Measurements from ENCODE around the gene LRG1. TPM values are rescaled to one million over a fixed set of nuclear protein-coding genes. Genes with fewer than 3 reads are reported as not detected.

LRG1 gene
- total and polyA plus RNA-seq, 7 donors = 0.36 to 21.0 (median 2.4) TPM; not detected in 1

DNA sequence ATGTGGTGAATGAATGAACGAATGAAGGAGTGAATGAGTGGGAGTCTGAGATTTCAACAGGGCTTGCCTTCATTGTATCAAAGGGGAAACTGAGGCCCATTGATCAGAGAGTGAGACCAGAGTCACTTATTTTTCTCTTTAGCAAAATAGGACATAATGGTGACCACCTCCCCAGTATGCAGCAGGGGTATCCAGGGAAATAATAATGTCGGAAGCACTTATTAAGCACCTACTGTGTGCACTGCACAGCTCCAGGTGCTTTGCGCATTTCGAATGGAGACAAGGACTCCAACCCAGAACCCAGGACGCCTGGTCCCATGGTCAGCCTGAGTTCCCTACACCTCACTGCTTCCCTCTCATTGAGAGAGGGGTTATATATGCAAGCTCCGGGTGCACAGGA, 46.4 kb upstream of the LRG1 start:
- Histone ChIP-seq H3K4me1 (peaks cover 0 to 15% (median 13%) of the 10 kb centered on the region in 4 donors), H3K9me3 (no peaks in the 10 kb centered on the region), H3K36me3 (no peaks in the 10 kb centered on the region), H3K4me3 (no peak overlapping the region), H3K27me3 (peaks cover 19 to 71% (median 54%) of the 10 kb centered on the region in 3 donors), H3K27ac (no peak overlapping the region)
- no peak for TF ChIP-seq EP300 (IDR thresholded peaks at IDR 0.05)
- TF ChIP-seq POLR2A (IDR thresholded peaks at IDR 0.05) = no peak
- TF ChIP-seq CTCF (IDR thresholded peaks at IDR 0.05) = no peak
- TF ChIP-seq POLR2AphosphoS5 (IDR thresholded peaks at IDR 0.05) = no peak
- DNase-seq = no peak
- 68 to 74% methylated on average over 6 of the region's 6 CpGs for WGBS, 2 donors
- intact Hi-C loops (cut with DNase I) = no loop called here

GRCh38 chr19:4585556-4585955, 45.7 kb upstream of the LRG1 start:
- H3K36me3 ChIP-seq = no peaks in the 10 kb centered on the region
- TF ChIP-seq CTCF (IDR thresholded peaks at IDR 0.05) (no peak), EP300 (IDR thresholded peaks at IDR 0.05) (no peak), POLR2AphosphoS5 (IDR thresholded peaks at IDR 0.05) (no peak), POLR2A (IDR thresholded peaks at IDR 0.05) (no peak)
- peaks cover 25 to 71% (median 59%) of the 10 kb centered on the region in 3 donors for H3K27me3 ChIP-seq
- peaks cover 0 to 22% (median 20%) of the 10 kb centered on the region in 4 donors for H3K4me1 ChIP-seq
- WGBS, 2 donors = 89 to 94% methylated on average over 1 of the region's 1 CpG
- intact Hi-C loops (cut with DNase I) = no loop called here
- DNase-seq = no peak
- H3K27ac ChIP-seq = no peak overlapping the region
- H3K9me3 ChIP-seq = no peaks in the 10 kb centered on the region
- H3K4me3 ChIP-seq = no peak overlapping the region

GRCh38 chr19:4584670-4585460, 45.0 kb upstream of the LRG1 start:
- intact Hi-C loops (cut with DNase I) = no loop called here
- H3K4me3 ChIP-seq = peak overlapping the region in 3 of 4 donors; percentile 7 to 46 (median 41)
- H3K36me3 ChIP-seq = no peaks in the 10 kb centered on the region
- TF ChIP-seq EP300 (IDR thresholded peaks at IDR 0.05) (no peak), CTCF (IDR thresholded peaks at IDR 0.05) (no peak), POLR2AphosphoS5 (IDR thresholded peaks at IDR 0.05) (no peak), POLR2A (IDR thresholded peaks at IDR 0.05) (no peak)
- DNase-seq = no peak
- H3K27me3 ChIP-seq = peaks cover 30 to 72% (median 62%) of the 10 kb centered on the region in 3 donors
- H3K27ac ChIP-seq = no peak overlapping the region
- WGBS, 2 donors = 6 to 10% methylated on average over 45 of the region's 45 CpGs
- peaks cover 0 to 26% (median 24%) of the 10 kb centered on the region in 4 donors for H3K4me1 ChIP-seq
- H3K9me3 ChIP-seq = no peaks in the 10 kb centered on the region

GRCh38 chr19:4583961-4584669, 44.3 kb upstream of the LRG1 start:
- intact Hi-C loops (cut with DNase I) = no loop called here
- WGBS, 2 donors = 2 to 3% methylated on average over 49 of the region's 49 CpGs
- Histone ChIP-seq H3K4me1 (peaks cover 0 to 26% (median 24%) of the 10 kb centered on the region in 4 donors), H3K4me3 (peak overlapping the region in 3 of 4 donors; percentile 7 to 46 (median 41)), H3K36me3 (no peaks in the 10 kb centered on the region), H3K27ac (no peak overlapping the region), H3K9me3 (no peaks in the 10 kb centered on the region), H3K27me3 (peaks cover 30 to 75% (median 69%) of the 10 kb centered on the region in 3 donors)
- TF ChIP-seq CTCF (IDR thresholded peaks at IDR 0.05) = no peak
- DNase-seq = no peak
